Osteoblast (primary cell): Measurements from ENCODE around the gene SLC16A10. TPM values are rescaled to one million over a fixed set of nuclear protein-coding genes. Genes with fewer than 3 reads are reported as not detected.

Experiments used
- DNase-seq: peaks from one replicate; pipeline ENCODE4 v3.0.0; 2011; ENCODE audit warnings: low spot score, mixed read lengths; ENCODE audit not compliant: insufficient read length; ENCODE audit errors: missing footprints
- H2AFZ ChIP-seq: 2 replicates; pipeline ENCODE4 v1.6.0; 2011; ENCODE audit warnings: mild to moderate bottlenecking, low read length
- H3K27ac ChIP-seq: 2 replicates; pipeline ENCODE4 v1.5.1; 2011; ENCODE audit warnings: mild to moderate bottlenecking, low read depth, low read length, moderate library complexity
- H3K27me3 ChIP-seq: 2 replicates; pipeline ENCODE4 v1.6.0; 2012; ENCODE audit warnings: mild to moderate bottlenecking, control low read depth, inconsistent platforms, low read length, moderate library complexity; ENCODE audit not compliant: insufficient read depth
- H3K36me3 ChIP-seq: 2 replicates; pipeline ENCODE4 v1.5.1; 2011; ENCODE audit warnings: mild to moderate bottlenecking, low read length, control low read depth, moderate library complexity; ENCODE audit not compliant: insufficient read depth
- H3K4me1 ChIP-seq: 2 replicates; pipeline ENCODE4 v1.5.1; 2011; ENCODE audit warnings: mild to moderate bottlenecking, low read length, control low read depth, moderate library complexity; ENCODE audit not compliant: insufficient read depth
- H3K4me2 ChIP-seq: 2 replicates; pipeline ENCODE4 v1.6.0; 2011; ENCODE audit warnings: mild to moderate bottlenecking, low read length; ENCODE audit not compliant: insufficient read depth
- H3K4me3 ChIP-seq: fragments of 200-600 bp; sonication (generic); 3 replicates; pipeline ENCODE4 v1.5.1; 2012; ENCODE audit warnings: mild to moderate bottlenecking, low read length, inconsistent platforms; ENCODE audit not compliant: insufficient read depth
- H3K79me2 ChIP-seq: 2 replicates; pipeline ENCODE4 v1.6.0; 2012; ENCODE audit warnings: mild to moderate bottlenecking, low read length, control low read depth, inconsistent platforms; ENCODE audit not compliant: insufficient read depth
- H3K9me3 ChIP-seq: 2 replicates; pipeline ENCODE4 v1.5.1; 2011; ENCODE audit warnings: low read depth, low read length, control low read depth
- H4K20me1 ChIP-seq: 2 replicates; pipeline ENCODE4 v1.6.0; 2012; ENCODE audit warnings: mild to moderate bottlenecking, low read length, control low read depth; ENCODE audit not compliant: insufficient read depth
- total RNA-seq: library from RNA; depleted of rRNA; stranded (reverse); fragments of >200 nt; gene quantifications from 2 replicates; pipeline ENCODE4 v1.2.3, GENCODE V29; 2012
- TF ChIP-seq, protein P1 (sequence below): IDR thresholded peaks from 2 replicates; pipeline ENCODE4 v1.5.1; 2011; ENCODE audit warnings: mild to moderate bottlenecking, low read depth, low read length, moderate library complexity; ENCODE audit errors: extremely low read depth

SLC16A10 gene, protein sequence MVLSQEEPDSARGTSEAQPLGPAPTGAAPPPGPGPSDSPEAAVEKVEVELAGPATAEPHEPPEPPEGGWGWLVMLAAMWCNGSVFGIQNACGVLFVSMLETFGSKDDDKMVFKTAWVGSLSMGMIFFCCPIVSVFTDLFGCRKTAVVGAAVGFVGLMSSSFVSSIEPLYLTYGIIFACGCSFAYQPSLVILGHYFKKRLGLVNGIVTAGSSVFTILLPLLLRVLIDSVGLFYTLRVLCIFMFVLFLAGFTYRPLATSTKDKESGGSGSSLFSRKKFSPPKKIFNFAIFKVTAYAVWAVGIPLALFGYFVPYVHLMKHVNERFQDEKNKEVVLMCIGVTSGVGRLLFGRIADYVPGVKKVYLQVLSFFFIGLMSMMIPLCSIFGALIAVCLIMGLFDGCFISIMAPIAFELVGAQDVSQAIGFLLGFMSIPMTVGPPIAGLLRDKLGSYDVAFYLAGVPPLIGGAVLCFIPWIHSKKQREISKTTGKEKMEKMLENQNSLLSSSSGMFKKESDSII
- under 0.01 TPM in 1 of 2 replicates, not detected in the other for total RNA-seq

DNA sequence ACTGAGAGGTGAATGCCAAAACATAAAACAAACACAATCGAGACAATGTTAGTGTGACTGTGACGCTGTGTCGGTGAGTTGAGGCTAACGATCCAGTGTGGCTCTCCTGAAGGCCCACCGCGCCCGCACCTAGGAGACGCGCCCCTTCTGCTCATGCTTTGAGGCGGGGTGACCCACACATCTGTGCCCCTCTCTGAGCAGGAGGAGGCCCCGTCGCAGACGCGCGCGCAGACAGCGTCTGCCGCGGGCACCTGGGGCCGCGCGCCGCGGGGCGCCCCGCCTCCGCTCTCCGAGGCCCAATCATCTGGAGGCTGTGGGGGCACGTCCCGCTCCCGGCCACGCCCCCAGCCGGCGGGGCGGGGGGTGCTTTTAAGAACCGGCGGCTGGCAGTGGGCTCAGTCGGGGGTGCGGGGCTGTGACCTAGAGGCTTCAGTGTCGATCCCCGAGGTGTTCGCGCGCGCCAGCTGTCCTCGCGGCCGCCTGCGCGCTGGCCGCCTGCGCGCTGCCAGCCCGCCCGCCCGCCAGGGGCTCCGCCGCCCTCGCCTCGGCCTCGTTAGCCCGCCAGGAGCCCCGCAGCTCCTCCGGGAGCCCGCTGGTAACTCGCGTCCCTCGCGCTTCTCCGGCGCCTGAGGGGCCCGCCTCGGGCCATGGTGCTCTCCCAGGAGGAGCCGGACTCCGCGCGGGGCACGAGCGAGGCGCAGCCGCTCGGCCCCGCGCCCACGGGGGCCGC, at the start of gene SLC16A10:
SLC16A10 (plus strand) TSS at position 398 of the 730 bp plus-strand sequence; CDS start at position 648, 250 bp downstream.
- H3K4me1 ChIP-seq, result peaks cover 8% of the 10 kb centered on the region
- peaks cover 60% of the 10 kb centered on the region for H3K27me3 ChIP-seq
- DNase-seq, result peak; percentile 85
- peak within 1 kb of the TSS; percentile 86 for H3K4me2 ChIP-seq
- TF ChIP-seq, protein P1, sequence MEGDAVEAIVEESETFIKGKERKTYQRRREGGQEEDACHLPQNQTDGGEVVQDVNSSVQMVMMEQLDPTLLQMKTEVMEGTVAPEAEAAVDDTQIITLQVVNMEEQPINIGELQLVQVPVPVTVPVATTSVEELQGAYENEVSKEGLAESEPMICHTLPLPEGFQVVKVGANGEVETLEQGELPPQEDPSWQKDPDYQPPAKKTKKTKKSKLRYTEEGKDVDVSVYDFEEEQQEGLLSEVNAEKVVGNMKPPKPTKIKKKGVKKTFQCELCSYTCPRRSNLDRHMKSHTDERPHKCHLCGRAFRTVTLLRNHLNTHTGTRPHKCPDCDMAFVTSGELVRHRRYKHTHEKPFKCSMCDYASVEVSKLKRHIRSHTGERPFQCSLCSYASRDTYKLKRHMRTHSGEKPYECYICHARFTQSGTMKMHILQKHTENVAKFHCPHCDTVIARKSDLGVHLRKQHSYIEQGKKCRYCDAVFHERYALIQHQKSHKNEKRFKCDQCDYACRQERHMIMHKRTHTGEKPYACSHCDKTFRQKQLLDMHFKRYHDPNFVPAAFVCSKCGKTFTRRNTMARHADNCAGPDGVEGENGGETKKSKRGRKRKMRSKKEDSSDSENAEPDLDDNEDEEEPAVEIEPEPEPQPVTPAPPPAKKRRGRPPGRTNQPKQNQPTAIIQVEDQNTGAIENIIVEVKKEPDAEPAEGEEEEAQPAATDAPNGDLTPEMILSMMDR, result no peak
- H3K36me3 ChIP-seq, result no peaks in the 10 kb centered on the region
- H4K20me1 ChIP-seq, result no peaks in the 10 kb centered on the region
- H3K9me3 ChIP-seq, result no peaks in the 10 kb centered on the region
- no peak within 1 kb of the TSS for H3K27ac ChIP-seq
- peak within 1 kb of the TSS; percentile 67 for H3K4me3 ChIP-seq
- H2AFZ ChIP-seq, result peak within 1 kb of the TSS; percentile 78
- no peaks in the 10 kb centered on the region for H3K79me2 ChIP-seq

DNA sequence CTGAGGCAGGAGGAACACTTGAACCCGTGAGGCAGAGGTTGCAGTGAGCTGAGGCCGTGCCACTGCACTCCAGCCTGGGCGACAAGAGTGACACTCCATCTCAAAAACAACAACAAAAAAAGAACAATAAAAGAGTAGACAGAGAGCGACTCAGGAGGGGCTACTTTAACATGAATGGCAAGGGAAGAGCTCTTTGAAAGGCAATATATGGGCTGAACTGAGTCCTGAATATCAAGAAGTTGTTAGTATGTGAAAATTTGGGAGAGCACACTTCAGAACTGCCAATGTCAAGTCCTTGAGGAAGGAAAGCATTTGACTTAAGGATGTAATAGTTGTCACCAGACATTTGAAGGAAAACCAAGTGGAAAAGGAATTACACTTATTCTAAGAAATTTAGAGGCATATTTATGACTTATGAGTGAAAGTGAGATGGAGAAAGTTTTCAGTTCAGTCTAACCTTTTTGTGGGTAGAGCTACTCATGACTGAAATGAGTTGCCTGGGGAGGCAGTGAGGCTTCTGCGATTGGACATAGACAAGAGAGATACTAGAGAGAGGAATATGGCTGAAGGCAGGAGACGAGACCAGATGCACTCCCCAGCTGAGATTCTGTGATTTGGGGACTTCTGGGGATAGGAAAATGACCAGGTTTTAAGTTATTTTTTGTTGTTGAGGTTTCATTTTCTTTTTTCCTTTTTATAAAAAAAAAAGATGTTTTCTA, 48.6 kb upstream of the SLC16A10 start:
- H3K9me3 ChIP-seq, result no peaks in the 10 kb centered on the region
- H3K4me3 ChIP-seq, result no peak overlapping the region
- H3K79me2 ChIP-seq, result no peaks in the 10 kb centered on the region
- DNase-seq, result no peak
- no peak overlapping the region for H3K27ac ChIP-seq
- no peaks in the 10 kb centered on the region for H3K4me1 ChIP-seq
- no peaks in the 10 kb centered on the region for H4K20me1 ChIP-seq
- H3K4me2 ChIP-seq, result no peak overlapping the region
- H3K36me3 ChIP-seq, result no peaks in the 10 kb centered on the region
- no peak overlapping the region for H2AFZ ChIP-seq
- TF ChIP-seq, protein P1, result no peak
- peaks cover 5% of the 10 kb centered on the region for H3K27me3 ChIP-seq

DNA sequence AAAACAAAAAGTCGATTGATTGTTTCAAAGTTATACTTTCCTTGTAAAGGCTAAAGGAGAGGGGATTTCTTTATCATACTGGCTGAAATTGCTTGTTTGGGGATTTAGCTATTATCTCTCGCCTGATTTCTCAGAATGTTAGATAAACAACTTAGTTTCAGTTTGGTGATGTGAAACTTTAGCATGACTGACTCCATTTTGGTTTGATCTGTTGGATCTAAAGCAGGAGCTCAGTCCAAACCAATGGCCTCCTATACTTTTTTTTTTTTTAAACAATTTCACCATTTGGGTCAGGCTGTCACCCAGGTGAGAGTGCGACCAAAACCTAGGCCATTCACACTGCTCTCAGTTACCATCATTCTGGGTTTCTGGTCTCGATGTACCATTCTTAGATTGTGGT, 45.4 kb upstream of the SLC16A10 start:
- no peak for DNase-seq
- Histone ChIP-seq H3K27ac (no peak overlapping the region), H3K4me3 (no peak overlapping the region), H4K20me1 (no peaks in the 10 kb centered on the region), H3K36me3 (no peaks in the 10 kb centered on the region), H3K4me2 (no peak overlapping the region), H3K4me1 (no peaks in the 10 kb centered on the region), H3K9me3 (no peaks in the 10 kb centered on the region), H2AFZ (no peak overlapping the region), H3K79me2 (no peaks in the 10 kb centered on the region), H3K27me3 (peaks cover 9% of the 10 kb centered on the region)
- TF ChIP-seq, protein P1, result no peak
